Retina (tissue), 1 donor: ENCODE measurements around the gene ISOC2.
"Not testable (repeated sequence)": the region's sequence is repeated elsewhere in the genome, so short reads cannot be mapped to it uniquely, and the experiment has no call there.

Experiments
- DNase-seq: peaks from one replicate; pipeline ENCODE4 v3.0.0-alpha.2; 2016

ISOC2 gene

GRCh38 chr19:55455576-55456235, 5.7 kb downstream of the ISOC2 start:
- DNase-seq, result no peak

GRCh38 chr19:55454787-55455243, 6.6 kb downstream of the ISOC2 start:
- DNase-seq, result peak; percentile 53

- DNase-seq, result no peak
These were observed 7.8 kb downstream of the ISOC2 start for GRCh38 chr19:55453511-55454260.

GRCh38 chr19:55452749-55453346, 8.6 kb downstream of the ISOC2 start:
- peak; percentile 95 for DNase-seq

- DNase-seq, result peak; percentile 71
These were observed 9.3 kb downstream of the ISOC2 start for GRCh38 chr19:55451965-55452748.

- DNase-seq, result peak; percentile 46
These were observed 10.1 kb downstream of the ISOC2 start for GRCh38 chr19:55451163-55451964.

GRCh38 chr19:55449469-55449868, 12.0 kb downstream of the ISOC2 start:
- DNase-seq, result no peak

GRCh38 chr19:55448175-55448490, 13.3 kb downstream of the ISOC2 start:
- DNase-seq, result not testable (repeated sequence)

GRCh38 chr19:55447421-55448174, 13.8 kb downstream of the ISOC2 start:
- peak; percentile 36 for DNase-seq

- DNase-seq, result no peak
These were observed 15.4 kb downstream of the ISOC2 start for GRCh38 chr19:55446060-55446459.

- no peak for DNase-seq
These were observed 16.8 kb downstream of the ISOC2 start for GRCh38 chr19:55444646-55445045.

GRCh38 chr19:55443824-55444480, 17.5 kb downstream of the ISOC2 start:
- DNase-seq, result no peak

- peak; percentile 40 for DNase-seq
These were observed 18.2 kb downstream of the ISOC2 start, which contains the start of gene SHISA7 for GRCh38 chr19:55443045-55443823. Gene SHISA7, minus strand, starts transcription at chr19:55443300. Its CDS starts 437 bp downstream, at chr19:55442863.

- no peak for DNase-seq
These were observed 19.0 kb downstream of the ISOC2 start for GRCh38 chr19:55442372-55442961.

- DNase-seq, result no peak
These were observed 19.6 kb downstream of the ISOC2 start for GRCh38 chr19:55441692-55442321.

GRCh38 chr19:55441319-55441691, 20.1 kb downstream of the ISOC2 start:
- DNase-seq, result peak; percentile 41

GRCh38 chr19:55440411-55441105, 20.9 kb downstream of the ISOC2 start:
- DNase-seq, result peak; percentile 66

- no peak for DNase-seq
These were observed 22.4 kb downstream of the ISOC2 start for GRCh38 chr19:55439052-55439451.

GRCh38 chr19:55437410-55437809, 24.0 kb downstream of the ISOC2 start:
- DNase-seq, result peak; percentile 72
